ENCODE data around the gene SH3TC2. TPM values are rescaled to one million over a fixed set of nuclear protein-coding genes. Genes with fewer than 3 reads are reported as not detected.

The SH3TC2 gene
- total and polyA plus RNA-seq, 10 of the 15 experiments (the other 5 are each of a cell fraction or from before 2014, with no cell fraction given), result not detected

GRCh38 chr5:148972396-148972795 lies 90.5 kb downstream of the SH3TC2 start:
- Histone ChIP-seq H4K20me1 (ENCODE audit: control insufficient read depth, insufficient read depth) (no peaks in the 10 kb centered on the region), H3K4me1 (ENCODE audit: control insufficient read depth, insufficient read depth, low read length) (no peaks in the 10 kb centered on the region), H3K27ac (ENCODE audit: control insufficient read depth, insufficient read depth) (no peak overlapping the region), H3K4me3 (no peak overlapping the region), H3K9ac (ENCODE audit: control insufficient read depth, insufficient read depth, low read length) (no peak overlapping the region), H2AFZ (ENCODE audit: control insufficient read depth, low read depth, low read length) (no peak overlapping the region), H3K4me2 (ENCODE audit: control insufficient read depth, insufficient read depth) (no peak overlapping the region), H3K79me2 (ENCODE audit: control insufficient read depth, insufficient read depth, low read length) (no peaks in the 10 kb centered on the region), H3K36me3 (ENCODE audit: control insufficient read depth in 2 of 2, insufficient read depth in 2 of 2, low read length in 1 of 2) (no peaks in the 10 kb centered on the region), H3K9me3 (replicated peaks; ENCODE audit: control insufficient read depth, insufficient read depth, low read length) (no peaks in the 10 kb centered on the region), H3K27me3 (replicated peaks in 1 of 2; ENCODE audit: control insufficient read depth in 2 of 2, insufficient read depth in 2 of 2, low read length in 1 of 2) (peaks cover 0 to 7% of the 10 kb centered on the region in 2 experiments; a peak in 2 of 4 replicates)
- ChIA-PET SMC1A (ENCODE audit: uncharacterized antibody, unreplicated experiment) (interaction anchor here (1.2 to 1.4 kb wide), 2 partner anchors 15 to 239 kb away, joined by 3 to 4 read pairs; no protein-coding TSS in a partner anchor), POLR2A (no interaction called here), CTCF (interaction anchor here (1.8 to 2.9 kb wide), 2 partner anchors 15 to 242 kb away, joined by 5 to 6 read pairs; no protein-coding TSS in a partner anchor), RAD21 (ENCODE audit: unreplicated experiment) (no interaction called here)
- intact Hi-C loops (cut with micrococcal nuclease; ENCODE audit: unreplicated experiment), result no loop called here
- TF ChIP-seq MTA3 (IDR thresholded peaks at IDR 0.05; ENCODE audit: borderline replicate concordance, low read length), result no peak
- TF ChIP-seq SREBF1 (IDR thresholded peaks at IDR 0.05; ENCODE audit: low read length), result no peak
- TF ChIP-seq ETV6 (conservative IDR thresholded peaks at IDR 0.05 in 1 of 2, IDR thresholded peaks at IDR 0.05 in 1 of 2; ENCODE audit: borderline replicate concordance in 1 of 2, low read depth in 1 of 2), result no peak
- in situ Hi-C loops (cut with MboI), result no loop called here
- DNase-seq (ENCODE audit: low read depth, low spot score) (no peak), FAIRE-seq (no peak), ATAC-seq (no peak)
- no TSS peak for BruUV-seq (replicated peaks)
- WGBS (ENCODE audit: insufficient coverage, insufficient replicate concordance, low lambda C conversion rate, missing lambda C conversion rate), result 41% methylated on average over 4 of the region's 4 CpGs

GRCh38 chr5:148970876-148971275 lies 92.0 kb downstream of the SH3TC2 start:
- ChIA-PET SMC1A (ENCODE audit: uncharacterized antibody, unreplicated experiment) (interaction anchor here (1.4 kb wide), 1 partner anchor 13 kb away, joined by 4 read pairs; no protein-coding TSS in a partner anchor), RAD21 (ENCODE audit: unreplicated experiment) (interaction anchor here (1.1 kb wide), 1 partner anchor 10 kb away, joined by 3 read pairs; no protein-coding TSS in a partner anchor)
- no peak overlapping the region for H3K27ac ChIP-seq (ENCODE audit: control insufficient read depth, insufficient read depth)
- TF ChIP-seq NKRF (conservative IDR thresholded peaks at IDR 0.05) (no peak), NBN (IDR thresholded peaks at IDR 0.05) (no peak), MYC (IDR thresholded peaks at IDR 0.05; ENCODE audit: insufficient read depth, insufficient read length, insufficient replicate concordance, low read length, severe bottlenecking) (no peak), SREBF2 (IDR thresholded peaks at IDR 0.05; ENCODE audit: low read length) (no peak), CEBPZ (IDR thresholded peaks at IDR 0.05; ENCODE audit: low read depth, low read length) (no peak), KLF5 (IDR thresholded peaks at IDR 0.05; ENCODE audit: partially characterized antibody) (no peak), ESRRA (IDR thresholded peaks at IDR 0.05; ENCODE audit: low read length) (no peak), PAX8 (IDR thresholded peaks at IDR 0.05) (no peak)

More at GRCh38 chr5:148970876-148971275, 92.0 kb downstream of the SH3TC2 start:
- in situ Hi-C loops (cut with MboI) (no loop called here), intact Hi-C loops (cut with micrococcal nuclease; ENCODE audit: unreplicated experiment) (no loop called here)
- ChIA-PET POLR2A (no interaction called here), CTCF (interaction anchor here (1.4 to 2.9 kb wide), 4 partner anchors 11 to 240 kb away, joined by 3 to 6 read pairs (median 5); no protein-coding TSS in a partner anchor)
- Histone ChIP-seq H3K4me1 (ENCODE audit: control insufficient read depth, insufficient read depth, low read length) (no peaks in the 10 kb centered on the region), H3K36me3 (ENCODE audit: control insufficient read depth in 2 of 2, insufficient read depth in 2 of 2, low read length in 1 of 2) (no peaks in the 10 kb centered on the region), H3K4me2 (ENCODE audit: control insufficient read depth, insufficient read depth) (no peak overlapping the region), H3K9ac (ENCODE audit: control insufficient read depth, insufficient read depth, low read length) (no peak overlapping the region), H3K27me3 (replicated peaks in 1 of 2; ENCODE audit: control insufficient read depth in 2 of 2, insufficient read depth in 2 of 2, low read length in 1 of 2) (peaks cover 0 to 5% of the 10 kb centered on the region in 2 experiments; a peak in 1 of 4 replicates), H4K20me1 (ENCODE audit: control insufficient read depth, insufficient read depth) (no peaks in the 10 kb centered on the region), H3K4me3 (no peak overlapping the region), H3K79me2 (ENCODE audit: control insufficient read depth, insufficient read depth, low read length) (no peaks in the 10 kb centered on the region), H2AFZ (ENCODE audit: control insufficient read depth, low read depth, low read length) (no peak overlapping the region), H3K9me3 (replicated peaks; ENCODE audit: control insufficient read depth, insufficient read depth, low read length) (no peaks in the 10 kb centered on the region)
- WGBS (ENCODE audit: insufficient coverage, insufficient replicate concordance, low lambda C conversion rate, missing lambda C conversion rate), result 65% methylated on average over 3 of the region's 3 CpGs
- no TSS peak for BruUV-seq (replicated peaks)
- DNase-seq (ENCODE audit: low read depth, low spot score) (no peak), FAIRE-seq (no peak), ATAC-seq (no peak)

Measured in GM12878 (cell line).